Fibroblast of mammary gland (primary cell): ENCODE measurements around the gene GTF2F2.

ENCODE experiments used
- DNase-seq: peaks from one replicate; pipeline ENCODE4 v3.0.0-alpha.2; 2010; ENCODE audit warnings: low read depth
- H3K4me3 ChIP-seq: 2 replicates; pipeline ENCODE4 v1.5.1; 2011; ENCODE audit warnings: low read depth, mild to moderate bottlenecking, low read length, moderate library complexity; ENCODE audit not compliant: control insufficient read depth
- TF ChIP-seq, protein P1 (sequence below): conservative IDR thresholded peaks from 2 replicates; pipeline ENCODE4 v1.5.1; 2011; ENCODE audit warnings: low read depth, low read length, inconsistent platforms; ENCODE audit not compliant: control insufficient read depth, insufficient read depth

Gene GTF2F2

GRCh38 chr13:45314822-45315221 is 194.5 kb downstream of the GTF2F2 start:
- DNase-seq: no peak
- H3K4me3 ChIP-seq: no peak overlapping the region
- TF ChIP-seq, protein P1, sequence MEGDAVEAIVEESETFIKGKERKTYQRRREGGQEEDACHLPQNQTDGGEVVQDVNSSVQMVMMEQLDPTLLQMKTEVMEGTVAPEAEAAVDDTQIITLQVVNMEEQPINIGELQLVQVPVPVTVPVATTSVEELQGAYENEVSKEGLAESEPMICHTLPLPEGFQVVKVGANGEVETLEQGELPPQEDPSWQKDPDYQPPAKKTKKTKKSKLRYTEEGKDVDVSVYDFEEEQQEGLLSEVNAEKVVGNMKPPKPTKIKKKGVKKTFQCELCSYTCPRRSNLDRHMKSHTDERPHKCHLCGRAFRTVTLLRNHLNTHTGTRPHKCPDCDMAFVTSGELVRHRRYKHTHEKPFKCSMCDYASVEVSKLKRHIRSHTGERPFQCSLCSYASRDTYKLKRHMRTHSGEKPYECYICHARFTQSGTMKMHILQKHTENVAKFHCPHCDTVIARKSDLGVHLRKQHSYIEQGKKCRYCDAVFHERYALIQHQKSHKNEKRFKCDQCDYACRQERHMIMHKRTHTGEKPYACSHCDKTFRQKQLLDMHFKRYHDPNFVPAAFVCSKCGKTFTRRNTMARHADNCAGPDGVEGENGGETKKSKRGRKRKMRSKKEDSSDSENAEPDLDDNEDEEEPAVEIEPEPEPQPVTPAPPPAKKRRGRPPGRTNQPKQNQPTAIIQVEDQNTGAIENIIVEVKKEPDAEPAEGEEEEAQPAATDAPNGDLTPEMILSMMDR: no peak

GRCh38 chr13:45315520-45316167 is 195.3 kb downstream of the GTF2F2 start:
- no peak for DNase-seq
- TF ChIP-seq, protein P1: no peak
- H3K4me3 ChIP-seq: no peak overlapping the region

- no peak overlapping the region for H3K4me3 ChIP-seq
- TF ChIP-seq, protein P1: no peak
- no peak for DNase-seq
Observed at GRCh38 chr13:45316338-45316737, 196.0 kb downstream of the GTF2F2 start.

GRCh38 chr13:45316996-45317395 is 196.7 kb downstream of the GTF2F2 start:
- TF ChIP-seq, protein P1: no peak
- H3K4me3 ChIP-seq: no peak overlapping the region
- DNase-seq: no peak

DNA sequence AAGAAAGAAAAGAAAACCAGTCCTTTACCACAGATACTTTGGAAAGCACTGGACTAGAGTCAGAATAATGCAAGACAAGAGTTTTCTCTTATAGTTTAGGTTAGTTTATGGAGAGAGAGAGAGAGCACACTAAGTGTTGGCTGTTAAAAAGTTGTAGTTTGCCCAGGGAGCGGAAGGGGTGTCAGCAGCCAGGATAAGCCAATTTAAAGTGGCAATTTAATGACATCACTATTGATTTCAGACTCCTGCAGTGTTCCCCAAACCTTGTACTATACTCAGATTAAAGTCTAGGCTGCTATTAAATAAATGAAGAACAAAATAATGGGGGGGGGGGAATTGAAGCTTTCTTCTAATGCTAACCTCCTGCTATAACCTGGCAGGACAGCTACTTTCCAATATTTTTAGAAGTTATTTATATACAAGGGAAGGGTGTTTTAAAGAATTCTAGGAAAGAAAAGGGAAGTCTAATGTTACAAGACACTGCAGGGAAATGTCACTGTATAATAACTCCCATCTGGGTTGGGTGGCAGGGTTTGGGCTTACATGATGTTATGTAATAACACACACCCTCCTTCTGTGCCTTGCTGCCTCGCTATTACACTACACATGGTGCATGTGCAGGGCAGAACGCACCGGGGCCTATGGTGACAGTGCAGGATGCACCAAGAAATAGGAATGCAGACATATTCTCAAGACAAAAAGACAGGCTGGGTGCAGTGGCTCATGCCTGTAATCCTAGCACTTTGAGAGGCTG is 200.7 kb downstream of the GTF2F2 start:
- TF ChIP-seq, protein P1: no peak
- no peak overlapping the region for H3K4me3 ChIP-seq
- DNase-seq: no peak

GRCh38 chr13:45325806-45326205 is 205.5 kb downstream of the GTF2F2 start:
- peak; percentile 95 for DNase-seq
- H3K4me3 ChIP-seq: no peak overlapping the region
- TF ChIP-seq, protein P1: no peak
